Gastroesophageal sphincter (tissue), 3 donors: ENCODE data around the gene CORIN.

Experiments used
- EP300 ChIP-seq: sonication (generic); formaldehyde crosslinking; IDR thresholded peaks from one replicate; pipeline ENCODE4 v1.6.1; 2017; ENCODE audit warnings: antibody characterized with exemption, mild to moderate bottlenecking
- POLR2A ChIP-seq, 2 donors: fragments of 450-650 bp; IDR thresholded peaks; one replicate each; pipeline ENCODE4 v1.6.1; 2017; ENCODE audit warnings: antibody characterized with exemption in 2 of 2, mild to moderate bottlenecking in 2 of 2, moderate library complexity in 1 of 2
- POLR2AphosphoS5 ChIP-seq: sonication (generic); formaldehyde crosslinking; IDR thresholded peaks from one replicate; pipeline ENCODE4 v1.6.1; 2017; ENCODE audit warnings: antibody characterized with exemption
- TF ChIP-seq, protein P1 (sequence below), 4 experiments: fragments of 200-600 bp in 2 of 4; fragments of 450-650 bp in 2 of 4; sonication (generic) in 1 of 4; IDR thresholded peaks; one replicate each; pipeline ENCODE4 v1.5.1; 2017 to 2019; ENCODE audit warnings: antibody characterized with exemption in 4 of 4, mild to moderate bottlenecking in 2 of 4, moderate library complexity in 2 of 4

DNA sequence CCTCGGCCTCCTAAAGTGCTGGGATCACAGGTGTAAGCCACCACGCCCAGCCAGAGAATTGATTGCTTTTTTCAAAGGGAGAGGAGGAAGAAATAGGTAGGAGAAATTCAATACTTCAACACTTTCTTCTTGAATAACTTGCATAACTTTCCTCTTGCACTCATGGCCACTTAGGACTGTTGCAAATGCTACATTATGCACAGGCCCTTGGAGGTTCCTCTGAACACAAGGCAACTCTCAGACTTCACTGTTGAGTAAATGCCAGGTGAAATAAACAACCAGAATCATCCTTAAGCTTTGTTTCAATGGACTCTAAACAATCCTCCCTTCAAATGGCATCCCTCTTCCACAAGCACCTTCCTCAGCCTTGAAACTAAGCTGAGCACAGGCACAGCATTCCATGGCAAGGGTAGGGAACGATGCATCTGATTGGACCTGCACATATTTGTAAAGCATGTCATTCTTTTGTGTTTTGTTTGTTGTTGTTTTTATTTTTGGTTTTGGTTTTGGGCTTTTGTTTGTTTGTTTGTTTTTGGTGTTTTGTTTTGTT is 28.1 kb downstream of the CORIN start:
- TF ChIP-seq, protein P1, sequence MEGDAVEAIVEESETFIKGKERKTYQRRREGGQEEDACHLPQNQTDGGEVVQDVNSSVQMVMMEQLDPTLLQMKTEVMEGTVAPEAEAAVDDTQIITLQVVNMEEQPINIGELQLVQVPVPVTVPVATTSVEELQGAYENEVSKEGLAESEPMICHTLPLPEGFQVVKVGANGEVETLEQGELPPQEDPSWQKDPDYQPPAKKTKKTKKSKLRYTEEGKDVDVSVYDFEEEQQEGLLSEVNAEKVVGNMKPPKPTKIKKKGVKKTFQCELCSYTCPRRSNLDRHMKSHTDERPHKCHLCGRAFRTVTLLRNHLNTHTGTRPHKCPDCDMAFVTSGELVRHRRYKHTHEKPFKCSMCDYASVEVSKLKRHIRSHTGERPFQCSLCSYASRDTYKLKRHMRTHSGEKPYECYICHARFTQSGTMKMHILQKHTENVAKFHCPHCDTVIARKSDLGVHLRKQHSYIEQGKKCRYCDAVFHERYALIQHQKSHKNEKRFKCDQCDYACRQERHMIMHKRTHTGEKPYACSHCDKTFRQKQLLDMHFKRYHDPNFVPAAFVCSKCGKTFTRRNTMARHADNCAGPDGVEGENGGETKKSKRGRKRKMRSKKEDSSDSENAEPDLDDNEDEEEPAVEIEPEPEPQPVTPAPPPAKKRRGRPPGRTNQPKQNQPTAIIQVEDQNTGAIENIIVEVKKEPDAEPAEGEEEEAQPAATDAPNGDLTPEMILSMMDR (IDR thresholded peaks at IDR 0.05), result no peak
- TF ChIP-seq POLR2AphosphoS5 (no peak), POLR2A (IDR thresholded peaks at IDR 0.05) (no peak), EP300 (no peak)
